MCF 10A (cell line): Measurements from ENCODE around the gene SMCHD1. TPM values are rescaled to one million over a fixed set of nuclear protein-coding genes. Genes with fewer than 3 reads are reported as not detected.
"Not testable (repeated sequence)": the region's sequence is repeated elsewhere in the genome, so short reads cannot be mapped to it uniquely, and the experiment has no call there.

Experiments
- BruUV-seq: library from RNA; stranded (reverse); fragments of 400-500 nt; replicated peaks from 2 replicates; lab custom pipeline; 2021; lab: Mats Ljungman, UMichigan
- CTCF ChIA-PET: fragments of 300-600 bp; sonication (Branson Sonifier 250); formaldehyde crosslinking; extraction: SDS; loops from one replicate; lab custom pipeline; 2021; ENCODE audit warnings: antibody characterized with exemption, inconsistent platforms; lab: Yijun Ruan, JAX
- POLR2A ChIA-PET: fragments of 300-600, 350-650 bp; sonication (Branson Sonifier 250); formaldehyde crosslinking; extraction: SDS; loops from one replicate; lab custom pipeline; 2020; ENCODE audit warnings: antibody characterized with exemption, inconsistent platforms; lab: Yijun Ruan, JAX
- DNase-seq: peaks from one replicate; pipeline ENCODE4 v3.0.0-alpha.2; 2018; ENCODE audit not compliant: unreplicated experiment
- H3K27ac Mint-ChIP-seq: one replicate; pipeline ENCODE4 v1.8.0; 2022; ENCODE audit warnings: mild to moderate bottlenecking, low read depth, mixed read lengths; ENCODE audit not compliant: unreplicated experiment
- H3K27me3 Mint-ChIP-seq: one replicate; pipeline ENCODE4 v1.8.0; 2022; ENCODE audit warnings: mixed read lengths; ENCODE audit not compliant: insufficient read depth, unreplicated experiment
- H3K36me3 Mint-ChIP-seq: one replicate; pipeline ENCODE4 v1.8.0; 2022; ENCODE audit warnings: mild to moderate bottlenecking, moderate library complexity, mixed read lengths; ENCODE audit not compliant: insufficient read depth, unreplicated experiment
- H3K4me1 Mint-ChIP-seq: one replicate; pipeline ENCODE4 v1.8.0; 2022; ENCODE audit warnings: mixed read lengths; ENCODE audit not compliant: insufficient read depth, unreplicated experiment
- H3K4me3 Mint-ChIP-seq: one replicate; pipeline ENCODE4 v1.8.0; 2022; ENCODE audit warnings: mild to moderate bottlenecking, moderate library complexity, mixed read lengths; ENCODE audit not compliant: unreplicated experiment
- H3K9me3 Mint-ChIP-seq: one replicate; pipeline ENCODE4 v1.8.0; 2022; ENCODE audit warnings: mixed read lengths; ENCODE audit not compliant: unreplicated experiment
- CTCF ChIP-seq: fragments of 200-600 bp; IDR thresholded peaks from one replicate; pipeline ENCODE4 v1.8.0; 2022; ENCODE audit warnings: antibody characterized with exemption, mild to moderate bottlenecking; ENCODE audit not compliant: unreplicated experiment
- intact Hi-C: fragments of 100-400 bp; cut with micrococcal nuclease; formaldehyde crosslinking; loops from 2 replicates; pipeline ENCODE4 v1.14.1; 2022
- total RNA-seq: library from RNA; stranded (reverse); gene quantifications from 2 replicates; pipeline ENCODE4 v1.2.3, GENCODE V29; 2022

The SMCHD1 gene
- total RNA-seq, 1 experiment from 2014 or later = 50.7 TPM

GRCh38 chr18:2672872-2673271, 17.3 kb downstream of the SMCHD1 start:
- Mint-ChIP-seq H3K4me1 (no peaks in the 10 kb centered on the region), H3K9me3 (no peaks in the 10 kb centered on the region), H3K4me3 (no peak overlapping the region), H3K27ac (no peak overlapping the region), H3K27me3 (no peaks in the 10 kb centered on the region), H3K36me3 (peaks cover 88% of the 10 kb centered on the region)
- intact Hi-C loops = no loop called here
- ChIA-PET CTCF (no interaction called here), POLR2A (interaction anchor here (0.6 kb wide), 1 partner anchor 34 kb away, joined by 3 read pairs; no protein-coding TSS in a partner anchor)
- DNase-seq = no peak
- TF ChIP-seq CTCF = no peak
- no TSS peak for BruUV-seq

- intact Hi-C loops, DNase-seq, BruUV-seq, H3K4me3 Mint-ChIP-seq, H3K27ac Mint-ChIP-seq, H3K27me3 Mint-ChIP-seq, H3K9me3 Mint-ChIP-seq: not testable (repeated sequence)
- ChIA-PET POLR2A (interaction anchor here (1.7 kb wide), 1 partner anchor 21 kb away, joined by 5 read pairs; no protein-coding TSS in a partner anchor), CTCF (interaction anchor here (0.7 kb wide), 1 partner anchor 14 kb away, joined by 3 read pairs; no protein-coding TSS in a partner anchor)
- H3K36me3 Mint-ChIP-seq = peaks cover 54% of the 10 kb centered on the region
- H3K4me1 Mint-ChIP-seq = peaks cover 11% of the 10 kb centered on the region
Observed at GRCh38 chr18:2678933-2679332, 23.4 kb downstream of the SMCHD1 start.

- no TSS peak for BruUV-seq
- TF ChIP-seq CTCF = no peak
- DNase-seq = no peak
- Mint-ChIP-seq H3K27ac (no peak overlapping the region), H3K4me3 (no peak overlapping the region), H3K4me1 (peaks cover 11% of the 10 kb centered on the region), H3K27me3 (no peaks in the 10 kb centered on the region), H3K9me3 (no peaks in the 10 kb centered on the region), H3K36me3 (peaks cover 52% of the 10 kb centered on the region)
- POLR2A ChIA-PET = interaction anchor here (1.3 to 1.7 kb wide), 2 partner anchors 18 to 22 kb away, joined by 3 to 5 read pairs; no protein-coding TSS in a partner anchor
- intact Hi-C loops = no loop called here
- CTCF ChIA-PET = interaction anchor here (0.6 to 0.7 kb wide), 3 partner anchors 38 to 323 kb away, joined by 3 to 4 read pairs (median 3); no protein-coding TSS in a partner anchor
Observed at GRCh38 chr18:2680216-2680792, 24.8 kb downstream of the SMCHD1 start.

GRCh38 chr18:2681993-2682603, 26.6 kb downstream of the SMCHD1 start:
- peaks cover 11% of the 10 kb centered on the region for H3K4me1 Mint-ChIP-seq
- no peak for DNase-seq
- H3K27me3 Mint-ChIP-seq = no peaks in the 10 kb centered on the region
- no TSS peak for BruUV-seq
- intact Hi-C loops = no loop called here
- peaks cover 13% of the 10 kb centered on the region for H3K9me3 Mint-ChIP-seq
- POLR2A ChIA-PET = interaction anchor here (1.7 kb wide), 1 partner anchor 26 kb away, joined by 3 read pairs; no protein-coding TSS in a partner anchor
- no peak for TF ChIP-seq CTCF
- CTCF ChIA-PET = interaction anchor here (0.9 to 1.1 kb wide), 4 partner anchors 8 to 84 kb away, joined by 3 to 5 read pairs (median 3); no protein-coding TSS in a partner anchor
- H3K36me3 Mint-ChIP-seq = peaks cover 56% of the 10 kb centered on the region
- no peak overlapping the region for H3K4me3 Mint-ChIP-seq
- no peak overlapping the region for H3K27ac Mint-ChIP-seq
